AG04449 (cell line): ENCODE results near the gene PNPLA7.

Experiments
- CTCF ChIA-PET: fragments of 350-600 bp; formaldehyde crosslinking; extraction: SDS; loops from one replicate; lab custom pipeline; 2021; ENCODE audit warnings: antibody characterized with exemption; lab: Yijun Ruan, JAX
- POLR2A ChIA-PET: fragments of 400-600, 350-600 bp; formaldehyde crosslinking; extraction: SDS; loops from one replicate; lab custom pipeline; 2020; ENCODE audit warnings: antibody characterized with exemption, inconsistent platforms; lab: Yijun Ruan, JAX
- DNase-seq: peaks from one replicate; pipeline ENCODE4 v3.0.0-alpha.2; 2010; ENCODE audit warnings: low read depth, low spot score
- H3K4me3 ChIP-seq: 2 replicates; pipeline ENCODE4 v1.5.1; 2011; ENCODE audit warnings: low read depth, mild to moderate bottlenecking, control low read depth, low read length
- TF ChIP-seq, protein P1 (sequence below): IDR thresholded peaks from one replicate; pipeline ENCODE4 v1.5.1; 2011; ENCODE audit warnings: mild to moderate bottlenecking, moderate library complexity, low read length, control low read depth, inconsistent platforms; ENCODE audit not compliant: insufficient read depth; ENCODE audit errors: missing control alignments

PNPLA7 gene

DNA sequence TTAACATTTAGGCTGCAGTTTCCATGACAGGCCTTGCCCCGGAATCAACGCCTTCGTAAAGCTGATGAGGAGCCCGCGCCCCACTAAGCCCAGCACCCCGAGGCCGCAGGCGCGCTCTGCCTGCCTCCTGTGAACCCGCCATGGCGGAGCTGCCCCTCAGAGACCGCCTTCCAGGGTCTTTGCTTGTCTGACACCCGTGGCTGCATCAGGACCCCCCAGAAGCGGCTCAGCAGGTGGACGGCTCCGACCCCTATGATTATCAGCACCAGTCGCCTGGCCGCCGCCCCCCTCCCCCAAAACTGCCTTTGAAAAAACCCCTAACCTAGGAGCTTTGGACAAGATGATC, 29.0 kb upstream of the PNPLA7 start:
- ChIA-PET POLR2A (interaction anchor here (0.6 to 1.0 kb wide), 2 partner anchors 9 to 93 kb away, joined by 3 read pairs; no protein-coding TSS in a partner anchor), CTCF (interaction anchor here (0.8 to 5.3 kb wide), 13 partner anchors 10 to 121 kb away, joined by 3 to 91 read pairs (median 6); partner anchors contain the start of genes MRPL41, PNPLA7 and ZMYND19)
- DNase-seq, result no peak
- H3K4me3 ChIP-seq, result peak overlapping the region; percentile 95
- TF ChIP-seq, protein P1, sequence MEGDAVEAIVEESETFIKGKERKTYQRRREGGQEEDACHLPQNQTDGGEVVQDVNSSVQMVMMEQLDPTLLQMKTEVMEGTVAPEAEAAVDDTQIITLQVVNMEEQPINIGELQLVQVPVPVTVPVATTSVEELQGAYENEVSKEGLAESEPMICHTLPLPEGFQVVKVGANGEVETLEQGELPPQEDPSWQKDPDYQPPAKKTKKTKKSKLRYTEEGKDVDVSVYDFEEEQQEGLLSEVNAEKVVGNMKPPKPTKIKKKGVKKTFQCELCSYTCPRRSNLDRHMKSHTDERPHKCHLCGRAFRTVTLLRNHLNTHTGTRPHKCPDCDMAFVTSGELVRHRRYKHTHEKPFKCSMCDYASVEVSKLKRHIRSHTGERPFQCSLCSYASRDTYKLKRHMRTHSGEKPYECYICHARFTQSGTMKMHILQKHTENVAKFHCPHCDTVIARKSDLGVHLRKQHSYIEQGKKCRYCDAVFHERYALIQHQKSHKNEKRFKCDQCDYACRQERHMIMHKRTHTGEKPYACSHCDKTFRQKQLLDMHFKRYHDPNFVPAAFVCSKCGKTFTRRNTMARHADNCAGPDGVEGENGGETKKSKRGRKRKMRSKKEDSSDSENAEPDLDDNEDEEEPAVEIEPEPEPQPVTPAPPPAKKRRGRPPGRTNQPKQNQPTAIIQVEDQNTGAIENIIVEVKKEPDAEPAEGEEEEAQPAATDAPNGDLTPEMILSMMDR, result no peak

DNA sequence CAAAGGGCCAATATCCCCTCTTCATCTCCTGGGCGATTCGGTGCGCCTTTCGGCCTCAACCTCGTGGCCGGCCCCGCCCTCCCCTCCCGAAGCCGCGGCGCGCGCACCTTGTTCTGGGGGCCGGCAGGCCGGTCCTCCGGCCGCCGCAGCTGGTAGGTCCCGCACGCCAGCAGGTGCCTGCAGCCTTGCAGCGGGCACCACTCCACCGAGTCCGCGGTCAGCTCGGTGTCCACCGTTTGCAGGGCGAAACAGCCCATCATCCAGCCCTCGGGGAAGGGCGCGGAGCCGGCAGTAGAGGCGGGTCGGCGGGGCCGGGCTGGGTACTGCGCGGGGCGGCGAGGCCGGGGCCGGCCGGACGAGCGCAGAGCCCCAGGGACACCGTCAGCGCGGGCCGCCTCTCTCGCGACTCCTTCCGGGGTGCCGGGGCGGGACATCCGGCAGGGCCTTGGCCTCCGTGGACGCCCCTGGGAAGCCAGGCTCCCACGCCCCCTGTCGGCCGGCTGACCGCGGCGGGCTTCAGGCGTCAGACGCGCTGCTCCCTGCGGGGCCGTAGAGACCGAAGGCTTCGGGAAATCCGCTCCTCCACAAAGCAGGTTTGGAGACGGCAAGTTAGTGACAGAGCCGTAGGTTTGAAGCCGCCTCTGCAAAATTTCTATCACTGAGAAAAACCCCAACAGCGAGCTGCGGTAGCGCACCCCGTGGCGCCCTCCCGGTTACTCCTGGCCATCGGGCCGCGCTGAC, 28.5 kb upstream of the PNPLA7 start, which contains the start of gene DPH7:
DPH7 (minus strand) TSS at position 408 of the 741 bp plus-strand sequence; CDS start at position 260, 148 bp downstream.
- peak within 1 kb of the TSS; percentile 95 for H3K4me3 ChIP-seq
- TF ChIP-seq, protein P1, result peak; percentile 99
- DNase-seq, result peak; percentile 17
- ChIA-PET CTCF (interaction anchor here (0.8 to 5.3 kb wide), 16 partner anchors 11 to 121 kb away, joined by 3 to 91 read pairs (median 6); partner anchors contain the start of genes MRPL41, PNPLA7 and ZMYND19), POLR2A (interaction anchor here (1.0 to 2.0 kb wide), 3 partner anchors 8 to 27 kb away, joined by 3 to 7 read pairs (median 4); partner anchors contain the start of gene MRPL41)

DNA sequence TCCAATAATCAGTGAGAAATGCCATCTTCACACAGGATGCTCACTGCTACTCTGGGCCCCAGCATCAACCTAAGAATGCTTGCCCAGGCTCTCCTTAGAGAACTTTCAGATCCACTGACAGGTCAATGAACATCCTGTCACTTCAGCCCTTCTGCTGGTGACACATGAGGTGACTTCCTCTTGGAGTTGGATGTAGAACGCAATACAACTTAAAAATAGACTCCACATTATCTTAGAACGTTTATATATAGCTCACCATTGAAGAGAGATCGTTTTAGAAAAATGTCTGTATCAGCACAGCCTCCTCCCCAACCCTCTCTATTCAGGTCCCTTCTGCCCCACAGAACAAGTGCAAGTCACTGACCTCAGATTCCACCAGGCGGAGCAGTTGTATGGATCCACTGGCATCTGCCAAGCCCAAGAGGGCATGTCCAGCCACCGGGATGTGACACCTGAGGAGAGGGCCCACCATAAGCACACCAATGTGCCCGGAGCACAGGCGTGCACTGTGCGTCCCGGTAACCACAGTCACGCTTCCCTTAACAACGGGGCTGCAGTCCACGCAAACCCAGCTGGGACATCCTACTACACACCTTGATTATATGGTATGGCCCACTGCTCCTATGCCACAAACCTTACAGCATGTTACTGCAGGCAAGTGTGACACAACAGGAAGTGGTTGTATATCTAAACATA, 25.7 kb upstream of the PNPLA7 start:
- ChIA-PET CTCF (interaction anchor here (5.3 kb wide), 1 partner anchor 13 kb away, joined by 91 read pairs; the partner anchor contains the start of gene ZMYND19), POLR2A (interaction anchor here (0.6 kb wide), 1 partner anchor 24 kb away, joined by 4 read pairs; the partner anchor contains the start of gene MRPL41)
- DNase-seq, result no peak
- H3K4me3 ChIP-seq, result no peak overlapping the region
- TF ChIP-seq, protein P1, result no peak

DNA sequence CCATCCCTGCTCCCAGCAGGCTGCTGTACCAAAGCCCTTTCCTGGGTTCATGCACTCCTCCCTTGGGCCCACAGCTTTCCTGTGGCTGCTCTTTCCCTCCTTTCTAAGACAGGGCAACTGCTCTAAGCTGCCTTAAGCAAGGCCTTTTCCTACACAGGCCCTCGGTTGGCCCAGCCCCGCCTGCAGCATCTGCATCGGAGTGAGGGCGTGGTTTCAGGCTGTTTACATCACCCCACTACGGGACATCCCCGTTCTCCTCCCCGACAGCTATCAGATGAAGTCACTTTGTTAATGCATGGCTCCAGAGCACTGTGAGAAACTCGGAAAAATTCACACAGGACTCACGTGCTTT, 25.1 kb upstream of the PNPLA7 start:
- ChIA-PET POLR2A (no interaction called here), CTCF (no interaction called here)
- no peak for DNase-seq
- no peak overlapping the region for H3K4me3 ChIP-seq
- TF ChIP-seq, protein P1, result no peak

DNA sequence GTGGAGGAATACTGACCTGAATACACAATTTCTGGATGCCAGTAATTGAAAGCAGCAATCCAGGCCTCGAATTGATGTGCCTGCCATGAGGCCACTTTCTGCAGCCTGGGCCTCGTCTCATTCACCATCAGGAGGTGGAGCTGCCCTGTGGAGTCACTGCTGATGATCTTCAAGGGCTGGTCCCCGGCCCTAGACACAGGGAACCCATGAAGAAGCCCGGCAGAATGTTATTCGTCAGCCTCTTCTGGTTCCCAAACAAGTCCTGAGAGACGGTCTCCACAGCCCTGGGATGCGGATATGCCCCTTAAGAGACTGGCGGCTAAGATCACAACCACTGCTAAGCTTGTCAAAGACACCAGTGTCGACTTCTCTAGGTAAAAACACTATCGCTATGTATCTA, 24.0 kb upstream of the PNPLA7 start:
- H3K4me3 ChIP-seq, result no peak overlapping the region
- DNase-seq, result no peak
- TF ChIP-seq, protein P1, result no peak
- ChIA-PET CTCF (no interaction called here), POLR2A (no interaction called here)

DNA sequence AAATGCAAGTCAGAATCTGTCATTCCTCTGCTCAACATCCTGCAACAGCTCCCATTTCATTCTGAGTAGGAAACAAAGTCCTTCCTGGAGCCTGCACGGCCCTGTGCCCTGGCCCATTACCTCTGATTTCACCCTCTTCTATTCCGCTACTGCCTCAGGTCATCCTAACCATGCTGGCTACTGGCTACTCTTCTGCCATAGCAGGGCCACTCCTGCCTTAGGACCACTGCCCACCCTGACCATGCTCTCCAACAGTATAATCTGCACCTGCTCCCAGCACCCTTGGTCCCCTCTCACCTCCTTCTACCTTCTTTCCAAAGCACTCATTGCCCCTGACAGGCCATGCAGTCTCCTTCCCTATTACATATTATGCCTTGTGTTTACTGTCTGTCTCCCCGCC, 20.4 kb upstream of the PNPLA7 start:
- no peak for DNase-seq
- no peak overlapping the region for H3K4me3 ChIP-seq
- ChIA-PET CTCF (no interaction called here), POLR2A (interaction anchor here (0.8 kb wide), 1 partner anchor 8 kb away, joined by 3 read pairs; the partner anchor contains the start of gene DPH7)
- TF ChIP-seq, protein P1, result no peak
